Panc1 (cell line): Measurements from ENCODE around the gene DNAAF5. TPM values are rescaled to one million over a fixed set of nuclear protein-coding genes. Genes with fewer than 3 reads are reported as not detected.

Experiments
- ATAC-seq: fragments of 200-7000 bp; cut with Tn5 transposase; 2 replicates; pipeline ENCODE4 v1.9.1; 2020; ENCODE audit warnings: mild to moderate bottlenecking, moderate library complexity
- BruUV-seq: library from RNA; stranded (reverse); fragments of 400-500 nt; replicated peaks from 2 replicates; lab custom pipeline; 2021; lab: Mats Ljungman, UMichigan
- CTCF ChIA-PET: fragments of 300-600 bp; sonication (Branson Sonifier 250); formaldehyde crosslinking; loops from one replicate; lab custom pipeline; 2022; ENCODE audit warnings: antibody characterized with exemption; lab: Charles Lee
- POLR2A ChIA-PET: fragments of 300-600 bp; sonication (Branson Sonifier 250); formaldehyde crosslinking; loops from one replicate; lab custom pipeline; 2022; ENCODE audit warnings: antibody characterized with exemption; lab: Charles Lee
- DNase-seq: peaks from one replicate; pipeline ENCODE4 v3.0.0-alpha.2; 2010; ENCODE audit warnings: low read depth, low spot score
- H3K27ac ChIP-seq: 2 replicates; pipeline ENCODE4 v1.5.1; 2011; ENCODE audit warnings: mild to moderate bottlenecking, low read length, inconsistent platforms
- H3K27me3 ChIP-seq: fragments of 200-500 bp; sonication (Bioruptor generic); 2 replicates; pipeline ENCODE4 v1.6.0; 2014; ENCODE audit warnings: low read length, inconsistent platforms; ENCODE audit not compliant: control insufficient read depth, insufficient read depth
- H3K36me3 ChIP-seq: fragments of 200-500 bp; sonication (Bioruptor generic); 2 replicates; pipeline ENCODE4 v1.5.1; 2014; ENCODE audit warnings: inconsistent platforms, mild to moderate bottlenecking, low read length, moderate library complexity; ENCODE audit not compliant: control insufficient read depth, insufficient read depth
- H3K4me1 ChIP-seq: 2 replicates; pipeline ENCODE4 v1.5.1; 2011; ENCODE audit warnings: inconsistent platforms, mild to moderate bottlenecking, low read length, moderate library complexity; ENCODE audit not compliant: control insufficient read depth, insufficient read depth
- H3K4me3 ChIP-seq, 2 experiments: 2 replicates each; pipeline ENCODE4 v1.5.1; 2011 to 2012; ENCODE audit warnings: low read depth in 2 of 2, low read length in 2 of 2, mild to moderate bottlenecking in 2 of 2, inconsistent platforms in 1 of 2, moderate library complexity in 1 of 2
- H3K9me3 ChIP-seq: fragments of 200-500 bp; sonication (Bioruptor generic); 2 replicates; pipeline ENCODE4 v1.5.1; 2014; ENCODE audit warnings: low read depth, mild to moderate bottlenecking, inconsistent platforms, low read length, moderate library complexity; ENCODE audit not compliant: control insufficient read depth, insufficient read depth
- CTCF ChIP-seq: fragments of 450-650 bp; IDR thresholded peaks from 2 replicates; pipeline ENCODE4 v1.5.1; 2017; ENCODE audit warnings: mild to moderate bottlenecking
- POLR2AphosphoS5 ChIP-seq: IDR thresholded peaks from 2 replicates; pipeline ENCODE4 v1.6.1; 2012; ENCODE audit warnings: mild to moderate bottlenecking, low read depth, low read length, moderate library complexity
- SIN3A ChIP-seq: IDR thresholded peaks from 2 replicates; pipeline ENCODE4 v1.6.1; 2012; ENCODE audit warnings: low read depth, mild to moderate bottlenecking, low read length, moderate library complexity, borderline replicate concordance; ENCODE audit not compliant: insufficient read depth
- TCF7L2 ChIP-seq: IDR thresholded peaks from 2 replicates; pipeline ENCODE4 v1.6.1; 2011; ENCODE audit warnings: mild to moderate bottlenecking, low read depth, low read length, inconsistent platforms
- in situ Hi-C: cut with HindIII; loops from 2 replicates; pipeline ENCODE4 v1.10.0; 2016; ENCODE audit warnings: low sequenced_read_pairs, low pct_unique_long_range_greater_than_20kb
- intact Hi-C: fragments of 100-400 bp; cut with micrococcal nuclease; formaldehyde crosslinking; loops from one replicate; pipeline ENCODE4 v1.10.0; 2022; ENCODE audit not compliant: unreplicated experiment
- total RNA-seq: library from RNA; stranded (reverse); gene quantifications from one replicate; pipeline ENCODE4 v1.2.1, GENCODE V29; 2021; ENCODE audit not compliant: unreplicated experiment
- TF ChIP-seq, protein P1 (sequence below), 2 experiments: IDR thresholded peaks; 2 replicates each; pipeline ENCODE4 v1.6.1; 2011 to 2012; ENCODE audit warnings: low read depth in 2 of 2, control low read depth in 1 of 2, low read length in 1 of 2, mild to moderate bottlenecking in 1 of 2, moderate library complexity in 1 of 2; ENCODE audit not compliant: insufficient read depth in 1 of 2

DNAAF5 gene
- total RNA-seq, 1 experiment from 2014 or later, result 79.5 TPM

- H3K36me3 ChIP-seq, result no peaks in the 10 kb centered on the region
- no peaks in the 10 kb centered on the region for H3K4me1 ChIP-seq
- no peak overlapping the region for H3K4me3 ChIP-seq
- H3K9me3 ChIP-seq, result no peaks in the 10 kb centered on the region
- TF ChIP-seq POLR2AphosphoS5, result no peak
- no peak for TF ChIP-seq TCF7L2
- TF ChIP-seq SIN3A, result no peak
- TF ChIP-seq, protein P1, sequence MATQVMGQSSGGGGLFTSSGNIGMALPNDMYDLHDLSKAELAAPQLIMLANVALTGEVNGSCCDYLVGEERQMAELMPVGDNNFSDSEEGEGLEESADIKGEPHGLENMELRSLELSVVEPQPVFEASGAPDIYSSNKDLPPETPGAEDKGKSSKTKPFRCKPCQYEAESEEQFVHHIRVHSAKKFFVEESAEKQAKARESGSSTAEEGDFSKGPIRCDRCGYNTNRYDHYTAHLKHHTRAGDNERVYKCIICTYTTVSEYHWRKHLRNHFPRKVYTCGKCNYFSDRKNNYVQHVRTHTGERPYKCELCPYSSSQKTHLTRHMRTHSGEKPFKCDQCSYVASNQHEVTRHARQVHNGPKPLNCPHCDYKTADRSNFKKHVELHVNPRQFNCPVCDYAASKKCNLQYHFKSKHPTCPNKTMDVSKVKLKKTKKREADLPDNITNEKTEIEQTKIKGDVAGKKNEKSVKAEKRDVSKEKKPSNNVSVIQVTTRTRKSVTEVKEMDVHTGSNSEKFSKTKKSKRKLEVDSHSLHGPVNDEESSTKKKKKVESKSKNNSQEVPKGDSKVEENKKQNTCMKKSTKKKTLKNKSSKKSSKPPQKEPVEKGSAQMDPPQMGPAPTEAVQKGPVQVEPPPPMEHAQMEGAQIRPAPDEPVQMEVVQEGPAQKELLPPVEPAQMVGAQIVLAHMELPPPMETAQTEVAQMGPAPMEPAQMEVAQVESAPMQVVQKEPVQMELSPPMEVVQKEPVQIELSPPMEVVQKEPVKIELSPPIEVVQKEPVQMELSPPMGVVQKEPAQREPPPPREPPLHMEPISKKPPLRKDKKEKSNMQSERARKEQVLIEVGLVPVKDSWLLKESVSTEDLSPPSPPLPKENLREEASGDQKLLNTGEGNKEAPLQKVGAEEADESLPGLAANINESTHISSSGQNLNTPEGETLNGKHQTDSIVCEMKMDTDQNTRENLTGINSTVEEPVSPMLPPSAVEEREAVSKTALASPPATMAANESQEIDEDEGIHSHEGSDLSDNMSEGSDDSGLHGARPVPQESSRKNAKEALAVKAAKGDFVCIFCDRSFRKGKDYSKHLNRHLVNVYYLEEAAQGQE (IDR thresholded peaks at IDR 0.05; ENCODE audit: insufficient read depth in 1 of 2, low read depth in 2 of 2, low read length in 1 of 2), result no peak
- TF ChIP-seq CTCF, result no peak
- CTCF ChIA-PET, result no interaction called here
- in situ Hi-C loops, result no loop called here
- no peak overlapping the region for H3K27ac ChIP-seq
- H3K27me3 ChIP-seq, result no peaks in the 10 kb centered on the region
- DNase-seq (no peak), ATAC-seq (no peak)
- POLR2A ChIA-PET, result no interaction called here
- no TSS peak for BruUV-seq
- intact Hi-C loops, result no loop called here
Measured at GRCh38 chr7:713139-713457, 13.4 kb upstream of the DNAAF5 start.

GRCh38 chr7:713488-714230, 12.8 kb upstream of the DNAAF5 start:
- no peak for TF ChIP-seq TCF7L2
- no peak for TF ChIP-seq CTCF
- no peak for TF ChIP-seq SIN3A
- TF ChIP-seq, protein P1 (IDR thresholded peaks at IDR 0.05; ENCODE audit: insufficient read depth in 1 of 2, low read depth in 2 of 2, low read length in 1 of 2), result no peak
- no peak for TF ChIP-seq POLR2AphosphoS5
- in situ Hi-C loops, result no loop called here
- POLR2A ChIA-PET, result no interaction called here

More at GRCh38 chr7:713488-714230, 12.8 kb upstream of the DNAAF5 start:
- no peaks in the 10 kb centered on the region for H3K27me3 ChIP-seq
- no TSS peak for BruUV-seq
- CTCF ChIA-PET, result no interaction called here
- H3K27ac ChIP-seq, result no peak overlapping the region
- H3K4me3 ChIP-seq, result no peak overlapping the region
- intact Hi-C loops, result no loop called here
- no peak for DNase-seq
- peak; percentile 5; the same call in 1 of the 2 replicates for ATAC-seq
- no peaks in the 10 kb centered on the region for H3K36me3 ChIP-seq
- no peaks in the 10 kb centered on the region for H3K9me3 ChIP-seq
- H3K4me1 ChIP-seq, result no peaks in the 10 kb centered on the region
